HG03342 (cell line): ENCODE measurements around the gene MYO3A.

Experiments used
- ATAC-seq: cut with Tn5 transposase; IDR thresholded peaks from one replicate; pipeline ENCODE4 v1.9.1; 2021; ENCODE audit warnings: mild to moderate bottlenecking, moderate library complexity; ENCODE audit not compliant: unreplicated experiment

MYO3A gene

DNA sequence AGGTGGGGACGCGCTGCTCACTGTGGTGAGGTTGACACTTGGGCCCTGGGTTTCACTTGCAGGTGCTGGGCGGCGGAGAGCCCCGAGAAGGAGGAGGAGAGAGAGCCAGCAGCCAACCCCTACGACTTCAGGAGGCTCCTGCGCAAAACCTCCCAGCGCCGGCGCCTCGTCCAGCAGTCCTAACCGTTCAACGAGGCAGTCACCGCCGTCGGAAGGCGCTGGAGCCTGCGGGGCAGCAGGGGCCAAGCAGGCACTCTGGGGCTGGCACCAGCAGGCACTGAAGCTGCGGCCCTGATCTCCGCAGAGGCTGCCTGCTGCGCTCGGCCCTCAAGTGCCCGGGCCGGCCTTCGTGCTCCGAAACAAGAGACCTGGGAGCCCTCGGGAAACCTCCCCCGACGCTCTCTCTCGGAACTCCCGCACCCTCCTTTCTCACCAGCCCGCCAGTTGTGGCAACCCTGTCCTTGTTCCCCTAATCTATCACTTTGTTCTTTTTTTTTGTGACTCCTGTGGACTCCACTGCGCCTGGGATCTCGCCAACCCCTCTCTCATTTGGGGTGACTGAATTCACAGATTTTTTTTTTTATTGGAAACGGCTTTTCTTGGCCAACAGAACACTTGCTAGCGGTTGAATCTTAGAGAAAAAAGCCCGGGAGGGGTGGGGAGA lies 277.9 kb downstream of the MYO3A start:
- no peak for ATAC-seq

DNA sequence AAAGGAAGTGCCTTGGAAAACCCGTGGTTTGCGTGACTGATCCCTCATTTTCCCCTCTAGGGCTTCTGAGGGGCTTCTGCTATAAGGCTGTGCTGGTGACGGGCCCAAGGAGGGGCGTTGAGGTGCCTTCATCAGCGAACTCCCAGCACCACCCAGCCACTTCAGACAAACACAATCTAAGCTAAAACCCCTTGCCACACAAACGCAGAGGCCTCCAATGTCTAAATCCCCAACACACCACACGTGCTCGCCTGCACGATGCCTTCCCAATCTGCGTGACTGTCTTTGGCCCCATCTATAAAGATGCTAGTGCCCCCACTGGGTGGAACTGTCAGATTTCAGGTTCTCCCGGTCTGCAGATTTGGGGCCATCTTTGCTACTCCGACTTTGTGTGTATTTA lies 278.5 kb downstream of the MYO3A start:
- no peak for ATAC-seq

DNA sequence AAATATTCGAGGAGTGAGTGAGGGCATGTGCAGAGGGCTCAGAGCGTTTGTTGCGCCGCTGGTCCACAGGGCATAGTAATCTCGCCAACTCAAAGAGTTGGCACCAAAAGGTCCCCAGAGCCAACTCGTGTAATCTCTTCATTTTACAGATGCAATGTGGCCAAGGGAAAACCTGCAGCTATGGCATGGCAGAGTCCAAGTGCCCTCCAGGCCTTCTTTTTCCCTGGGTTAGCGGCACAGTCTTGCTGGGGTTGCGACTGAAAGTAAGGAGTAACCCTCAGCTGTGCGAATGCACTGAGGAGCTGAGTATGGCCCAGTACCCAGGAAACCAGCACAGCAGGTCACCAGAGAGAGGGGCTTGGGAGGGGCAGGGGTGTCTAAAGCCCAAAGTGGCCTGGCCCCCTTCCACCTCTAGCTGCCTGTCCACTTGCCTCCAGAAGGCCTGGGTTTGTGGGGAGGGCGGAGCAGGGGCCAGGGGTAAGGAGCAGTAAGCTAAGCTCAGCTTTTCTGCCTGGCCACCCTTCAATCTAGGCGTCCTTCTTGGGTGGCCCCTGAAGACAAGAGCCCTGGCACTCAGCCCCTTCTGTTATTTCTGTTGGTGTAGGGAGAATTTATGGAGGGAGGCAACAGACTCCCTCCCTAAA lies 279.2 kb downstream of the MYO3A start:
- ATAC-seq, result no peak

DNA sequence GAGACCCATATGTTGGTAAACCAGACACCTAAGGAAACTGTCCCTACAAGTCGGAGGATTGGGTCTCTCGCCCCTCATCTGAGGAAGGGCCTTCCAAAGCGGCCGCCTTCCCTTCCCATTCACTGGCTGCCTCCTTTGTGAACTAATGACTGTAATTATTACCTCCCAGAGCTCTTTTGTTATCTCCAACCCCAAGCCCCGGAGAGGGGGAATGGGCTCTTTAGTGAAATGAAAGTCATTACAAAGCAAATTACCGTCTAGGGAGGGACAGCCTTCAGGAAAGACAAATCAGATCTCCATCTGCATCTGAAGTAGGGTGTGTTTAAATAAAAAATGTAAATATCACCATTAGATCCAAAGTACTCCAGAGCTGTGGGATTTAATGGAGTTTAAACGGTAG lies 280.0 kb downstream of the MYO3A start:
- no peak for ATAC-seq

DNA sequence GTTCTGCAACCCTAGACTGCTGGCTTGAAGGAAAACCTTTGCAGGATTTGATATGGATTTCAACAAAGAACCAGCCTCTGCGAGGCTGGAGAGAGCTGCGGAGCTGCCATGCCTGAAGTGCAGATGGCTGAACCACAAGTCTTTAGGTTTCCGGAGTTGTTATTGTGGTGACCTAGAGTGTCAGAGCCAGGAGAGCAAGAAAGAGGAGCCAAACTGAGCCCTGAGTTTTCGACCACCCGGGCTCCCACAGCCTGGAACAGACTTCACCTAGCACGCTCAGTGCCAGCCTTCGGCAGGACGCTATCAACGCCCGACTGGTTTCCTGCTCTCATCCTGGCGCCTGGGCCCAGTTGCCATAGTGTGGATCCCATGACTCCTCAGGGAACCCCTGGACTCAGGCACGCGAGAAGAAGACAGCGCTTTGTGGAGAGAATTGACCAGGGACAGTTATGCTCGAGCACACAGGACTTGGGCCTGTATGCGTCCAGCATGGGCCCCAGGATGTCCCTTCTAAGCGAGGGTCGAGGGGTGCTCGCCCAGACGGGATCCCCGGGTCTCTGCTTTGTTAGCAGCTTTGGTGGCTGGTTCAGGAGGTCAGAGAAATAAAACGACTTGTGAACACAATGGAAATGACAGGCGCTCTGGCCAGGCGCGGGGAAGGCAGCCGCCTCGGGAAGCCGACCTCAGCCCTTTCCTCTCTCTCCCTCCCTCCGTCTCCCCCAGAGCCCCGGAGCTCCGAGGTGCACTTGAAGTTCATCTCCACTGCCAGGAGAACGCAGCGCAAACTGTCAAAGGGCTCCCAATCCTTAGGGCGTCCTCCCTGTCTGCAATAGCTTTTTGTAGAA lies 280.7 kb downstream of the MYO3A start:
- no peak for ATAC-seq

DNA sequence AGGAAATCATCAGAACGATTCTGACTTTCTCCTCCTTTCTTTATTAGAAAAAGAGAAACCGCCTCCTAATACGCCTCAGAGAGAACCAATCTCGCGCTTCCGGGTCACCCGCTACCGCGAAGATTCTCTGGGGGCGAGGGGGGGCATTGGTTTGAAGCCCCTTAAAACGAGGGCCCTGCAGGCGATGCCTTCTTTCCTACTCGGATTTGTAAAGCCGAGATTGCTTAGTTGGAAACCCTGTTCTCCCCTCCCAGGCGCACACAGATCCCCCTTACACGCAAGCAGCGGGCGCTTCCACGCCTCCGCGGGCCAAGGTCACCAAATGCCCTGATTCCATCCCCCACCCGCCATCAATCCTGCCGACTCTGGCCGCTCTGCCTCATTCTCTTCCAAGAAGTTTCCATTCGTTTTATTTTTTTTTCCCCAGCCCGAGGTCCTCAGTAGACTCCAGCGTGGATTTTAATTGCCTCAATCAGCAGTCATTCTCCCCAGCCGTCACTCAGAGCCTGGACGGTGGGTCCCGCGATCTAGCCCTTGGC lies 281.4 kb downstream of the MYO3A start:
- ATAC-seq, result no peak

DNA sequence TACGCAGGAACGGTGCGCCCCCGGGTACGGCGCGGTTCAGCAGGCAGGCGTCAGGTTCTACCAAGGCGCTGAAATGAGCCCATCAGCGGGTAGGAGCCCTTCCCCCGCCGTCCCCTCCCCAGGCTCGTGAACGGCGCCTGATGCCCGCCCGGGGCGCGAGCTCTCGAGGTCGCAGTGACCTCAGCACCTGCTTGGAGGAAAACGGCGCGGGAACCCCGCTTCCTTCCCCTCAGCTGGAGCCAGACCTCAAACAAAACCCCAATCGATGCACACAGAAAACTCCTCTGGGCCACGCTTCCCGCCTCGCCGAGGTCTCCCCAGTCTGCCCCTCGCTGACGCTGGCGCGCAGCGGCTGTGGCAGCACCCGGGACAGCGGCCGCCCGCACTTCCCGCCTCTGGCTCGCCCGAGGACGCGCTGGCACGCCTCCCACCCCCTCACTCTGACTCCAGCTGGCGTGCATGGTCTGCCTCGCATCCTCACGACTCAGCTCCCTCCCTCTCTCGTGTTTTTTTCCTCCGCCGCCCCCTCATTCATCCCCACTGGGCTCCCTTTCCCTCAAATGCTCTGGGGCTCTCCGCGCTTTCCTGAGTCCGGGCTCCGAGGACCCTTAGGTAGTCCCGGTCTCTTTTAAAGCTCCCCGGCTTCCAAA lies 282.0 kb downstream of the MYO3A start:
- no peak for ATAC-seq

DNA sequence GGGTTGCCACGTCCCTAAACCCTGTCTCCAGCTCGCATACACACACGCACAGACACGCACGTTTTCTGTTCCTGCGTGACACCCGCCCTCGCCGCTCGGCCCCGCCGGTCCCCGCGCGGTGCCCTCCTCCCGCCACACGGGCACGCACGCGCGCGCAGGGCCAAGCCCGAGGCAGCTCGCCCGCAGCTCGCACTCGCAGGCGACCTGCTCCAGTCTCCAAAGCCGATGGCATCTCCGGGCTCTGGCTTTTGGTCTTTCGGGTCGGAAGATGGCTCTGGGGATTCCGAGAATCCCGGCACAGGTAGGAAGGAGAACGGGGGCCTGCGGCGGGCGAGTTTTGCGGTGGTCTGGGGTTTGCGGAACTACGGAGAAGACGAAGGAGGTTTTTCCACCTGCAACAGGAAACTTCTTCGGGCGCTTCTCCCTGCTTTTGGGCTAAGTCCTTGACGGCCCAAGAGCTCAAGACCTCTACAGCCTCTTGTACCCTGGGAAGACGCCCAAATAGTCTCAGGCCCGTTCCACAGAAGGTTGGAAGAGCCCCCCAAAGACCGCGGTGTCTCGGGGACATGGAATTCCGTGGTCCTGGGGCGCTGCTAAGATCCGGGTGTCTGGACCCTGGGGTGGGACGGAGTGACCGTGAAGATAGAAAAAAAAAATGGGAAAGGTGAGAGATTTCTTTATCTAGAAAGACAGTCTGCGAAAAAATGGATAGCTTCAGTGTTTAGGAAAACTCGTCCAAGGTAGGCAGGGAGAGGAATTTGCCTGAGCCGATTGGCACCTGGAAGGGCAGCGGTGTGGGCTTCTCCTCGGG lies 282.8 kb downstream of the MYO3A start, which contains the start of gene GAD2:
Gene GAD2 (plus strand): TSS at position 190 of the 811 bp plus-strand sequence. CDS start 36 bp downstream, at position 226.
- no peak for ATAC-seq

DNA sequence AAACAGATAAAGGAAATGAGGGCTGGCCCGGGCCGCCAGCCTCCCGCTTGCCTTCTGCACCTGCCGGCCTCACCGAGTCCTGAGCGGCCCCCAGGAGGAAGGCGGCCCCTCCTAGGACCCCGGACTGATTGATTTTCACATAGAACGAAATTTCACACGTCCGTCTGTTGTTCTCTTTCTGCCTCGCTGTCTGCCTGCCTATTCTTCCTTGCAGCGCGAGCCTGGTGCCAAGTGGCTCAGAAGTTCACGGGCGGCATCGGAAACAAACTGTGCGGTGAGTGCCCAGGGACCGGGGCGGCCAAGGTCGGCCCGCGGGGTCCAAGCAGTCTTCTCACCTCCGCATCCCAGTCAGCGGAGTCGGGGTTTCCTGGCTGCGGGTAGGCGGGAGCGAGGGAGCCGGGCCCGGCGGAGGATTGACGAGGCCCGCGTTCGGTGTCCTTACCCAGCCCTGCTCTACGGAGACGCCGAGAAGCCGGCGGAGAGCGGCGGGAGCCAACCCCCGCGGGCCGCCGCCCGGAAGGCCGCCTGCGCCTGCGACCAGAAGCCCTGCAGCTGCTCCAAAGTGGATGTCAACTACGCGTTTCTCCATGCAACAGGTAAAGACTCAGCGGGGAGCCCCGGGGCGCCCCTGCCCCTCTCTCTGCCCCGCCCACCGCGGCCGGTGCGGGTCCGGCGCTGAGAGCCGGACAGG lies 283.5 kb downstream of the MYO3A start:
- no peak for ATAC-seq

DNA sequence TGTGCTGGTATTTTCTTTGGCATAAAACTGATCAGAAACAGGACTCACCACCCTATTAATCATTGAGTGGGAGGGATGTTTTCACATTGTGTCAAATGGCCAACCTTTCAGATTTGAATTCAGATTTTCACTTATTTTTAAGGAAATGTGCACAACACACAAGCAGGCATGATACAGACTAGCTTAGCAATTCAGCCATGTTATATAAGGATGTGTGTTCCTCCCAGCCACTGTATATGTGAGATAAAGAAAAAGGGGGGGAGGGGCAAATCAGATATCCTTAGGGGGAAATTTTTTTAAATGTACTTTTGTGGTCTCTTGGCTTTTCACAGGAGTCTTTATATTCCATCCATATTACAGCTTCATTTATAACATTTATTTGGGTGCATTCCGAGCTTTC lies 285.6 kb downstream of the MYO3A start:
- ATAC-seq, result no peak

DNA sequence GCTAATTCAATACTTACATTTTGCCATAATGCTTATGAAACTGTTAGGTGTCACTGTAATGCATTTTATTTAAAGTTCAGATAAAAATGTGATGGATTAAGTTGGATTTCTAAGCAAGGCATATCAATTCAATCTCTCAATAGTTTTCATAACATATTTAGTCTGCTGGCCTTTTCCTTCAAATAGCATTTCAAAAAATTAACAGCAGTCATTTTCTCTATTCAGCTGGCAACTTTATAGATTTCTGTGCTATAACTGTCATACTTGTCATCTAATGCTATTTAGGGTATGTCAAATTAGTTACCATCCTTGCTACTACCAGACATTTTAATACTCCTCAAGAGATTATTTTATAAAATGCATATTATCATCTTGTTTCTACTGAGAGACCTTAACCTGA lies 286.9 kb downstream of the MYO3A start:
- no peak for ATAC-seq

DNA sequence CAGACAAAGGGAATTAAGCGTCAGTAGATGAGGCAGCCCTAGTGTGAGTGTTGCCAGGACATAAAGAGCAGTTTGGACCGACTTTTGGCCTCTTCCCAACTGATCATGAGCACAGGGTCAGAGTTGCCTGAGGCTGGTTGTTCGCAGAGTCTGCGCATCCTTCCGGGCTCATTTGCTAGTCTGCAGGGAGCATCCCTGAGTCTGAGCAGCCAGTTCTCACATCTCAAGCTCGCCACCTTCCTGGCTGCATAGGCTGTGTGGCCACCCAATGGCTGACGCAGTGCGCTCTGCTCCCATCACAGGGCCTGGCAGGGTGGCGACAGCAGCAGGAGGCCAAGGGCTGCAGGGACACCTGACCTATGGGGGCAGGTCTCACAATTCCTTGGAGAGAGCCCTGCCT lies 287.5 kb downstream of the MYO3A start:
- no peak for ATAC-seq

DNA sequence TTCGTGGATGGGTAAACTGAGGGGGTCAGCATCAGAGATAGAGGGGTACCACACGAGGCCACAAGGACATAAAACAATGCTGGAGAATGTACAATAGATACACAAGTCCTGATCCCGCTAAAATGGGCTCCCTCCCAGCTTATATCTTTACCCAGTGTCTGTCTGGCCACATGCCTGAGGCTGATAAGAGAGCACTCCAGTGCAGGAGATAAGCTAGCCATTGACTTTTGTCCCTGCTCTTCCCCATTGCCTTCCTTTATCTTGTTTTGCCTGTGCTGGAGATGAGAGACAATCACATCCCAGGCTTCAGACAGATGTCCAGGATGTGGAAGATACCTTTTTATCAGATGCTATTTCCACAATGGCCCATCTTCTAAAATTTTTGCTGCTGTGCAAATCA lies 288.5 kb downstream of the MYO3A start:
- no peak for ATAC-seq

DNA sequence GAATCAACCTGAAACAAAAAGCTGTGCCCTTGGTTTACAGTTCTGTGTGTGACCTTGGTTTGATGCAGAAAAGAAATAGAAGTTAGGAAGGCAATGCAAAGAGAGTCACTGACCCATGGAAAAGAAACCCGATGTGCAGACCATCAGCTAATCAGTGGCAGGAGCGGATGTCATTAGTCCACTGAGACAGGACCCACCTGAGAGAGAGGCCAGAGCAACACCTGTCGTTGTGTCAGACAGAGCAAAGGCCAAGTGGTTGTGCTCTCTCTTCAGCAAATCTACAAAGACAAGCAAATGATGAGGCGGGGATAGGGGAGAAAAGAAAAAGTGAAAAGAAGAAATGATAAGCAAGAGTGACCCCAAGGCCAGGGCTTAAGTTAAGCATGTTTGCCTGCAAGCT lies 291.3 kb downstream of the MYO3A start:
- no peak for ATAC-seq

DNA sequence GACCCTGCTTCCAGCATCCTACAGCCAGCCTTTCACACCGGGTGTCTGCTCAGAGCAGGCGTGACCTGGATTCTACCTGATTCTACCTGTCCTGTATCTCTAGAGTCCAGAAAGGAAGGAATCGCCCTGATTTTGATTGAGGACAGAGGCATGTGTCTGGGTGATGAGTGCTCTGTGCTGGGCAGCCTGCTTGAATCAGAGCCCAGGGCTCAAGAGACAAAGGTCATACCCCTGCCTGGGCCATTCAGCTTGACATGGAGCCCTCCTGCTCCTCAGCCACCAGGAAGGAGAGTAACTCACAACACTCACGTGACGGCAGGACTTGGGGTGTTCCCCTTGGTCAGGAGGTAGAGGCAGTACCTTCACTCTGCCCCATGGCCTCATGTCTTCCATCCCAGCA lies 293.8 kb downstream of the MYO3A start:
- no peak for ATAC-seq

DNA sequence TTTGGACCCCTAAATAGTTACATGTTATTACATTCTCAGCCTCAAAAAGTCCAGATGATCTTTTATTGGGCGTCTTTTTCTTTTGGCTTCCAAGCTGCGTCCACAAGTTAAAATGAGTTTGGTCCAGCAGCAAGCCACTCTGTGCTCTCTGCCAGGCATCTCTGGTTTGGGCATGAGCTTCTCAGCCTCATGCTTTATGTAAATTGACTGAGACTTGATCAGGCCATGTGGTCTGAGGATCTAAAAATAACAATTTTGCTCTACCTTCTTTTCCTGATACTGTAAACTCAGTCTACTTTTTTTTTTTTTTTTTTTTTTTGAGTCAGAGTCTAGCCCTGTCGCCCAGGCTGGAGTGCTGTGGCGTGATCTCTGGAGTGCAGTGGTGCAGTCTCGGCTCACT lies 298.1 kb downstream of the MYO3A start:
- no peak for ATAC-seq

DNA sequence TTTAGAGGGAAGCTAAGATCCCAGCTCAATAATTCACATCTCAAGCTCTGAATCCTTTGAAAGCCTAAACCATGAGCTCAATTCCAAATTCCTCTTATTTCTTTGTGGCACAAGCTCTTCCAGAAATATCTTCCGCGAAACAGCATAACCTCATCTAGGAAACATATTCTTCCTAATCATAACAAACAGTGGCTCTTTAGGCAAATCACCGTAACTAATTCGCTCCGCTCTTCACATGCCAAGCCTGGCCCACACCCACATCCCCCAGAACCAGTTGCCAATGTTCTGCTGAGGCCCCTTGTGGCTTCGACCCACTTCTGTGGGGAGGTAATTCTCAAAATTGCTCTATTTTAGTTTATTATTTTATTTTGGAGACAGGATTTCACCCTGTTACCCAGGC lies 301.7 kb downstream of the MYO3A start:
- ATAC-seq, result no peak

DNA sequence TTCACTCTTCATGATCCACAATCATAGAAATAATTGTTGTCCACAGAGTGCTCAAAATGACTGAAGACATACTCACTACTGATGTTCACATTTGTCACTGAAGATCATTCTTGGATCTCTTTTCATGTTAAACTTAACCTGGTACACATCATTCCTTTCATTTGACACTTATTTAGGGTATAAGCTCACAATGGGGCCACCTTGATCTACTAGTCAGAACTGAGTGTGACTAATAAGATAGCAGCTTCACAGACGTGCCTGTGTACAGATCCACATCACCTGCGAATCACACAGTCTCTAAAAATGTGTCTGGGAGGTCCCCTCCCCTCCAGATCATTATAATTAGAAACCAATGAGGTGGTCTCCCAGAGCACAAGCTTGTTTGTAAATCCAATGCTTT lies 304.3 kb downstream of the MYO3A start:
- no peak for ATAC-seq

DNA sequence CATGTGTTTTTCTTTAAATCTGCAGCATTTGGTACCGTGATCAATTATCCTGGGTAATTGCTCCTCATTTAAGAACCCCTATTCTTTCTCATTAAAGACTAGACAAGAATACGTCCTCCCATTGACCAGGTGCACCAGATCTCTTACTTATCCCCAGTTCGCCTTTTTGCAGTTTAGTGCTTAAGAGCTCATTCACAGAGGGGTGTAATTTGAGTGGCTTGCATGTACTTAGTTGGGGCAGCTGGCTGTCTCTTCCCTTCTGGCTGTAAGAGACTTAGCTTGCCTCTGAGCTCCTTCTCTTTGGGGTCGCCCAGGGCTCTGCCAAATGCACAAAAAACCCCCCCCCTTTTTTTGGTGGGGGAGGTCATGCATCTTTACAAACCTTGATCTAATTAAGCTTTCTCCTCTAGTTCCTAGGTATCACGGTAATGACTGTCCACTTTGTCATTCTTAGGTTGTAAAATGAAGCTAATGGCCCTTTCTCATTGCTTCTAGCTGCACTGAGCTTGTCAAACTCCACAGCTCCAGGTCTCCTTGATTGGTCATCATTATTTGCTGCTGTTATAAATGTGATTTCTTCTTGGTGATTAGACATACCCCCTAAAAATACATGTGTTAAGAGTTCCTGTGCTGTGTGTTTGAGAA lies 308.8 kb downstream of the MYO3A start:
- ATAC-seq, result no peak
